ENCODE results near the gene LRRK2.
"Not testable (repeated sequence)": the region's sequence is repeated elsewhere in the genome, so short reads cannot be mapped to it uniquely, and the experiment has no call there.

LRRK2 gene

GRCh38 chr12:40215982-40216381 lies 8.8 kb upstream of the LRRK2 start:
- DNase-seq (ENCODE audit: low read depth) = no peak

- DNase-seq (ENCODE audit: low read depth) = no peak
Measured at GRCh38 chr12:40216516-40217288, 8.1 kb upstream of the LRRK2 start.

GRCh38 chr12:40219760-40220159 lies 5.0 kb upstream of the LRRK2 start:
- DNase-seq (ENCODE audit: low read depth) = no peak

GRCh38 chr12:40222247-40222646 lies 2.5 kb upstream of the LRRK2 start:
- no peak for DNase-seq (ENCODE audit: low read depth)

- no peak for DNase-seq (ENCODE audit: low read depth)
Measured at GRCh38 chr12:40223646-40224045, 1.2 kb upstream of the LRRK2 start.

GRCh38 chr12:40225337-40225983 lies 663 bp downstream of the LRRK2 start:
- DNase-seq (ENCODE audit: low read depth) = no peak

GRCh38 chr12:40225984-40226602 lies 1.3 kb downstream of the LRRK2 start:
- no peak for DNase-seq (ENCODE audit: low read depth)

- DNase-seq (ENCODE audit: low read depth) = no peak
Measured at GRCh38 chr12:40226705-40227104, 1.9 kb downstream of the LRRK2 start.

GRCh38 chr12:40227447-40227846 lies 2.6 kb downstream of the LRRK2 start:
- no peak for DNase-seq (ENCODE audit: low read depth)

GRCh38 chr12:40228727-40229126 lies 3.9 kb downstream of the LRRK2 start:
- no peak for DNase-seq (ENCODE audit: low read depth)

- DNase-seq (ENCODE audit: low read depth) = no peak
Measured at GRCh38 chr12:40229690-40230651, 5.2 kb downstream of the LRRK2 start.

- no peak for DNase-seq (ENCODE audit: low read depth)
Measured at GRCh38 chr12:40232602-40233001, 7.8 kb downstream of the LRRK2 start.

GRCh38 chr12:40233741-40234367 lies 9.1 kb downstream of the LRRK2 start:
- DNase-seq (ENCODE audit: low read depth) = no peak

GRCh38 chr12:40236357-40236850 lies 11.6 kb downstream of the LRRK2 start:
- DNase-seq (ENCODE audit: low read depth) = no peak

GRCh38 chr12:40238266-40238902 lies 13.6 kb downstream of the LRRK2 start:
- no peak for DNase-seq (ENCODE audit: low read depth)

- no peak for DNase-seq (ENCODE audit: low read depth)
Measured at GRCh38 chr12:40238979-40239378, 14.2 kb downstream of the LRRK2 start.

GRCh38 chr12:40240779-40241178 lies 16.0 kb downstream of the LRRK2 start:
- no peak for DNase-seq (ENCODE audit: low read depth)

GRCh38 chr12:40241741-40242140 lies 16.9 kb downstream of the LRRK2 start:
- DNase-seq (ENCODE audit: low read depth) = no peak

- DNase-seq (ENCODE audit: low read depth) = not testable (repeated sequence)
Measured at GRCh38 chr12:40244526-40245156, 19.8 kb downstream of the LRRK2 start.

- DNase-seq (ENCODE audit: low read depth) = no peak
Measured at GRCh38 chr12:40248034-40248433, 23.2 kb downstream of the LRRK2 start.
